IPS-NIHi11 (cell line): ENCODE data around the gene AGPAT3.

Experiments
- DNase-seq: peaks from one replicate; pipeline ENCODE4 v3.0.0; 2012; ENCODE audit warnings: mixed read lengths, low spot score

Gene AGPAT3

DNA sequence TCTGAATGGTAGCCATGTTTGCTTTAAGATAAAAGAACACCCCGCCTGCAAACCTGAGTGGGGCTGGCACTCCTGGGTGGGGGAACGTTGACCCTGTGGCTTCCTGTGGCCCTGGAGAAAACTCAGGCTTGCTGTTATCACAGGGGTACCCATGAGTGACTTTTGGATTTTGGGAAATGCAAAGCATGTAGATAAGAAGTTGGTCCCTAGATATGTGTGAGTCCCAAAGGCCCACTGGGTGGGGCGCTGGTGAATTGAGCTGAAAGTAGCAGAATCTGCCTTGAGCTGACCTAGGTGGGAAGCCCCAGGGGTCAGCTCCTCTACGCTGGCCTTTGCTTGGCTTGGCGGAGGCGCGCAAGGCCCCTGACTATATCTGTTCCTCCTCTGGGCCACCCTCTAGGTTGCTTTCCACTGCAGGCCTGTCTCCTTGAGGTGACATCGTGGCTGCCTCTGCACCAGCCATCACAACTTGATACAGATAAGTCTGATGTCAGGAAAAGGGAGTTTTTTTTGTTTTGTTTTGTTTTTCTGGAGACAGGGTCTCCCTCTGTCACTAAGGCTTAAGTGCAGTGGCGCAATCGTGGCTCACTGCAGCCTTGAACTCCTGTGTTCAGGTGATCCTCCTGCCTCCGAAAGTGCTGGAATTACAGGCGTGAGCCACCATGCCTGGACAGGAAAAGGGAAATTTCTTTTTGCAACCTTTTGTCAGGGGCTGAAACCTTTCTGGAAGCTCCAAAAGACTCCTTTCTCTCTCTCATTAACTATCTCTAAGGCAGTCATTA, 72.2 kb downstream of the AGPAT3 start:
- no peak for DNase-seq

DNA sequence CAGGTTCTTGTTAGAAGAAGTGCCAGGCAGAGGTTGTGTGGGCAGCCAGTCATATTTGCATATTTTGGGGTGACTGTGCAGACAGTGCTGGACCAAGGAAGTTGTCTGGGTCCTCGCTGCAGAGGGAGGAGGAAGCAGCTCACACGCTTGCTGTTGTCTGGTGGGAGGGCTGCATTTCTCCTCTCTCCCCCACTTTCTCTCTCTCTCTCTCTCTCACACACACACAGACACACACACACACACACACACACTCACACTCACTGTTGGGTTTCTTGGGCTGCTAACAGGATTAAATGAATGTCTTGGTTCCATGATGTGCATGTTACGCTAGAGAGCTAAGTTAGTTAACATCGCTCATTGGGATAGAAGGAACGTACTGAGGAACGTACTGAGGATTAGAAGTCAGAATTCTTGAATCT, 72.9 kb downstream of the AGPAT3 start:
- no peak for DNase-seq

DNA sequence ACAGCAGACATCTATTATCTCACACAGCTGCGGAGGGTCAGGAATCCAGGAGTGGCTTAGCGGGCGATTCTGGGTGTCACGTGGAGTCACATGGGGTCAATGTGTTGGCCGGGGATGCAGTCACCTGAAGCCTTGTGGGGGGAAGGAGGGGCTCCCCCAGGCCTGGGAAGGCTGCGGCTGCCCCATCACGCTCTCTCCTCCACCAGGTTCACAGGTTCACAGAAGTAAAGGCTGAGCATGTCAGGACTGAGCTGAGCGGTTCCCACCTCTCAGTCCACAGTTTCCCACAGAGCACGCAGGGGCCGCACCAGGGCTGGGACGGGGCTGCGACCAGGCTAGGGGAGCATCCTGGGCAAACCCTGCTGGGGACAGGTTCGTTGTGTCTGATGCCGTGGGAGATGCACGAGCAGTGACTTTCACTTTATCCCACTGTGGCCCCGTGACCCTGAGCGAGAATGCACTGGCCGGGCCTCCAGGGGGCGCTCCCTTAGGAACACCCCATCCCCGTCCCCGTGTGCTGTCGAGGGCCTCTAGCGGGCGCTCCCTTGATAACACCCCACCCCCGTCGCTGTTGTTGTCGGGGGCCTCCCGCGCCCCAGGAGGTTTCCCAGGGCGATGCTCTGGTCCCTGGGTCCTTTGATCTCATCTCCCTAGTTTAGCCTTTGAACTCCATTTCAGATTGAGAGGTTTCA, 73.9 kb downstream of the AGPAT3 start:
- peak; percentile 94 for DNase-seq

DNA sequence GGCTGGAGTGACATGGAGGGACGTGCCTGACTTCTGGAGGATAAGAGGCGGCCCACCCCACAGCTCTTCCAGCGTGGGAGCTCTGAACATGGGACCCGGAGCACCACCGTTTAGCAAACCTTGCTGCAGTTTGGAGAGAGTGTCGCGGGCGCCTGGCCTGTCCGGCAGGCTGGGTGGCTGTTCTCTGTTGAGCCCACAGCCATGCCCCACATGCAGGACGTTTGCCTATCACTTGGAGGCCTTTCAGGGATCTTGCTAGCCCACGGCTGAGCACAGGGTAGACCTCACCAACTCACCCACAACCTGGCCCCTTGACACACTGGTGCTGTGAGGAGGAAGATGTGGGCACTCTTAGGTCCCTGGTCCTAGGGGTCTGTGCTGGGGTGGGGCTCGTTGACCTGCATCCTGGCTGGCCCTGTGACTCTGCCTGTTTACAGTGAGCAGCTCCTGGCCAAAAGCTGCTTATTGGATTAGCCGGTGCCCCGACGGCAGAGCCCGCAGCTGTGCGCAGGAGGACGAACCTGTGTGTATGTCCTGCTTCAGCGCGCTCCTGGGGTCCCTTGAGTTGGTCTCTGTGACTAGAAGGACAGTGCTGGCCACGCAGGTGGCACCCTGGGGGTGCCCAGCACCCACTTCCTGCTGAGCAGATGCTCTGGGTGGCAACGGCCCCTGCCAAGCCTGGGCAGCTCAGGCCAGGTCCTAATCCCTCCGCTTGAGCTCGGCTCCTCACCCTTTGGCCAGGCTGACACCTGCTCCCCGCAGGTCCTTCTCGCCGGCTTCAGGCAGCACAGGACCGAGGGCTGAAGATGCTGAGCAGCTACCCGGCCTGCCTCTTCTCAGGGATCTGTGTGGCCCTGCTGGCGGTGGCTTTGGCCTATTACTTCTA, 74.7 kb downstream of the AGPAT3 start:
- DNase-seq = no peak

DNA sequence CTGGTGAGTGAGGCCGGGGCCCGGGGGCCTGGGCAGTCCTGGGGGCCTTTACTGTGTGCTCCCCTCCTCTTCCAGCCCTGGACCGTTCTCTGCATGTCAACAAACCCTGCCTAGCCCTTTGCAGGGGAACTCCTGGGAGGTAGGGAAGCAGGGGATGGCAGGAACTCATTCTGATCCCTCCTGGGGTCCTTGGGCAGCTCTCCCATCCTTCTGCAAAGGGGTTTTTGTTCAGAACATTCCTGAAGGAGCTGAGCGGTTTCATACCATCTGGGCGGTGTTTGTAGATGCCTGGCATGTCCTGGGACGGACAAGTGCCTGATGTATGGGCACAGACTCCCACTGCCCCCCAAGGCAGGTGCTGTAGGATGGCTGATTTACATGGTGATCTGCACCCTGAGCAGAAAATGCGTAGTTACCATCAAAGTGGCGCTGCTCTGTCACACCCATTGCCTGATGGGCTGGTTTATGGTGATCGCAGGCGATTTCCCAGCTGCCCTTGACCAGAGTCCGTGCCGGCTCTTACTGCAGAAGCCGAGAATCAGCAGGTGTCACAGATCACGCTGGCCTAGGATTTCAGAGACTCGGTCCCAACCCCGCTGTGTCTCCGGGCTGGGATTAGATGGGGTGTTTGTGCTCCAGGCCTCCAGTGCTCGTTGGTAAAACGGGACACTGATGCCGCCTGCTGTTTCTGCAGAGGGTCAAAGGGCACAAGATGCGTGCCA, 75.5 kb downstream of the AGPAT3 start:
- DNase-seq = no peak

DNA sequence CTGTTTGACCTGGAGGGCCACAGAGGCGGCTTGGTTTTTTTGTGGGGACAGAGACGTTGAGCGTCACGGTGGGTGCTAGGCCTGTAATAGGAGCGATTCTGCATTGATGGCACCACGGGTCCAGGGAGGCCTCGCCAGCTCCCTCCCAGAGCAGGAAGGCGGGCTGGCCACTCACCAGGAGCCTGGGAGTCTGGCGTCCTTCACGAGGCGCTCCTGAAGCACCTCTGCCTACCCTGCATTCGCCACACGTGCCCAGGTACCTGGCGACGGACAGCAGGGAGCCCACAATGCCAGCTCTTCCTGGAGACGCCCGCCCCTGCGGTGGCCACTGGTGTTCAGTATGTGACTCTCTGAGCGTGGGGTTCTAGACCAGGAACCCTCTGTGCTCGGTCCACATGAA, 77.2 kb downstream of the AGPAT3 start:
- DNase-seq = no peak

DNA sequence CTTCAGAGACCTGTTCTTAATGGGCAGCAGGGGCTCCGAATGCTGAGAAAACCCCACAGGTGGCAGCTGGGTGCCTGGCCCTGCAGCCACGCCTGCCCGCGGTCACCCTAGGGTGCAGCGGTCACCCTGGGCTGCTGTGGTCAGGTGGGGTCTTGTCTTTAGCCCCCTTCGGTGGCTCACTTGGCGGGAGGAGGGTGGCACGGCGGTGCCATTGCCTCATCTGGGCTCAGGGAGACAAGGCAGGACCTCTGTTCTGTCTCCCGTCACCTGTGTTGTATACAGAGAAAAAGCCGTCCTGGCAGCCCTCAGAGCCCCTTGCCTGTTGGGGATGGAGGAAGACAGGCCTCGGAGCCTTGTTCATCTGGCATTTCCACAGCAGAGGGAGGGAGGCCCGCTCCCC, 77.6 kb downstream of the AGPAT3 start:
- DNase-seq = no peak

DNA sequence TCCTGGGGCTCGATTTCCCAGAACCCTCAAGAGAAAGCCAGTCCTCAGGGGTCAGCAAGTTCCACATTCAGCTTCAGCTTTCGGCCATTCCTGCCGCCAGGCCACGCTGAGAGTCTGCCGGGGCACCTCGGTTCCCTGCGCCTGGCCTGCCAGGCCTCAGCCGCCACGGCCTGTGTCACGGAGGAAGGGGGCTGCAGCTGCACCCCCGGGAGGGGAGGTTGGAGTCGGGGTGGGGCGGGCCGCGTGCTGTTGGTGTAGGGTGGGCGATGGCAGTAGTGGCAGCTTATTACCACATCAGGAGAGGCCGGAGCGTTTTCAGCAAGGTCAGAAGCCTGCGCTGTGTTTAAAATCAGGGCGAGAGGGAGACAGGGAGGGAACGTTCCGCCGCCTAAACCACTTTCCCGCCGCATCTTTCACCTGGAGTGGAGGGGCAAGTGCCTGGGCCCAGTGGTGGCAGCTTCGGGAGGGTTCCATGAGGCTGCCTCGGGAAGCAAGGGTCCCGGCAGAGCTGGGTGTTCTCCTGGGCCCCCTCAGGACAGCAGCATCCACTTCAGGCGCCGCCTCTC, 78.6 kb downstream of the AGPAT3 start:
- DNase-seq = no peak

DNA sequence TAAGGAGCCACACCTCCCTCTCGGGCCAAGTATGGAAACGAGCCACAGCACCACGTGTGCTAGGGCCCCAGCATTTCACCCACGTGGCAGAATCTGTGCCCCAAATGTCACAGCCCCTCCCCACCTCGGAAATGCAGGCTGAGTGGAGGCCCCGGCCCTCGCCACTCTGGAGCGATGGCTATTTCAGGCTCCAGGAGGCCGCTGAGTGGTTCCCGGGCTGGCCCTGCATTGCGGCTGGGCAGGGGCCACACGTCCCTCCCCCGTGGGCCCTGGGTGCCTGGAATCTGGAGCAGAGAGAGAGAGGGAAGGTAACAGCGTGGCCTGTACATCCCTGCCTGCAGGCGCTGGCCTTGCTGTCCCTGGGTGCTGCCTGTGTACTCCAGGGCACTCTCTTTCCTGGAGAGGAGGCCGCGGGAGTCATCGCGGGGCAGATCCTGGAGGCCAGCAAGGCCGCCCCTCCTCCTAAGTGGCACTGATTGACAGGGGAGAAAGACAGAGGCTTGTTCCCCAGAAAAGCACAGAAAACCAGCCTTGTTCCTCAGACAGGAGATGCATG, 79.1 kb downstream of the AGPAT3 start:
- DNase-seq = no peak

DNA sequence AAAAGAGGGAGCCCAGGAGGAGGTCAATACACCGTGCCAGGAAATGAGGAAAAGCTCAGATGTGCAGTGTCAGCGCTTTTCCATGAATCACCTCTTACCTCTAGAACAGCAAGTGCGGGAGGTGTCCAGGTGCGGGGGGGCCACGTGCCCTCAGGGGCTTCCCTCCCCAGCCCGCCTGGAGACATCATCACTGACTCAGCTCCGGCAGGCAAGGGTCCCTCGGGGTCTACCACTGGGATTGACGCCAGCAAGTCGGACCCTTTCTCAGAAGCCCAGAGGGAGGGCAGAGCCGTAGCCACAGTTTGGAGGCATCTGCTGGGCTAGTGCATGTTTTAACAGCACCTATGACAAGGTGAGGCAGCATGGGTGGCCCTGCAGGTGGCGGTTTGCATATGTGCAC, 79.7 kb downstream of the AGPAT3 start:
- no peak for DNase-seq

DNA sequence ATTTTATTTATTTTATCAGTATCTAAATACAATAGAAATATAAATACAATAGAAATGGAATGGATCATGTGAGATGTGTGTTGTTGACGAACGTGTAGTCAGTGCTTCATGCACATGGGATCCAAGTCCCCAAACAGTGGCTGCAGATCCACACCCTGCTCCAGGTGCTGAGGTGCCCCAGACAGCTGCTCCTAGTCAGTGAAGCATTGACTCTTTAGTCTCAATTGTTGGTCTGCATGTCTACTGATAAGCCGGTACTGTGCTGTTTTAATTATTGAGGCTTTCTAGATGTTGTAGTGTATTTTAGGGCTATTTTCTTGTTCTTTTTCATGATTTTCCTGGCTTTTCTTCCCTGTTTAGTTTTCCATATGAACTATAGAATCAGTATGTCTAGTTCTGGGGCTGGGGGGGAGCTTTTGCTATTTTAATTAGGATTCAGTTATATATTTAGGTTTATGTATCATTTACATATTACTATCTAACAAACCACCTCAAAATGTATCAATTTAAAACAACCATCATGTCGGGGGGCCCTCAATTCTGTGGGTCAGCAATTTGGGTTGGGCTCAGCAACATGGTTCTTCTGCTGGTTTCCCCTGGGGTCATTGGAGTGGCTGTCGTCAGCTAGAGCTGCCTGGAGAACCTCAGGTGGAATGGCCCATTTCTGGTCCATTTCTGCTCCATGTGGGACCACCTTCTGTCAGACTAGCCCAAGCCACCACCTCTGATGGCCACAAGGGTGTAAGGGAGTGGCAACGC, 83.9 kb downstream of the AGPAT3 start:
- DNase-seq = no peak

DNA sequence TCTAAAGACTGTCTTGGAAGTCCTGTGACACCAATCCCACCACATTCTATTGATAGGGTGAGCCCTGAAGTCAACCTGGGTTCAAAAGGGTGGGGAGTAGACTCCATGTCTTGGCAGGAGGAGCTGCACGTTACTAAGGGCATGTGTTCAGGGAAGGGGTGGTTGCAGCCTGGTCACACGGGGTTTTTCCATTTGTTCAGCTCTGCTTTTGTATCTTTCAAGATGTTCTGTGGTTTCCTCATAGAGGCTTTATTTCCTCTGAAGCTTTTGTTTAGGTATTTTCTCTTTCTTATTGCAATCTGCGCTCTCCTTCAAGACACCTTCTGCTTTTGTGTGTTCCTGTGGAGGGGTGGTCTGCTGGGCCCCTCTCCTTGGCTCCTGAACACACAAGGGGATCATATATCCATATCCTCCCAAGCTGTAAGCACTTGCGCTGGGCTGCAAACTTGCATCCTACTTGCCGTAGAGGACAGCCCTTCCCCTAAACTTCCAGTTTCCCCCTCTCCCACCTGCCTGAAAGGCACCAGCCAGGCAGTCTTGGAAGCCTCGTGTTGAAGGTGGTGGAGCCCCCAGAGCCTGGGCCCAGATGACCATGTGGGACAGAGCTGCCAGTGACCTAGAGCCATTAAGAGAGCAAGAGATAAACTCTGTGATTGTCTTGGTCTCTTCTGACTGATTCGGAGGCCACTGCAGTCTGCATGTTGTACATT, 84.6 kb downstream of the AGPAT3 start:
- DNase-seq = no peak

DNA sequence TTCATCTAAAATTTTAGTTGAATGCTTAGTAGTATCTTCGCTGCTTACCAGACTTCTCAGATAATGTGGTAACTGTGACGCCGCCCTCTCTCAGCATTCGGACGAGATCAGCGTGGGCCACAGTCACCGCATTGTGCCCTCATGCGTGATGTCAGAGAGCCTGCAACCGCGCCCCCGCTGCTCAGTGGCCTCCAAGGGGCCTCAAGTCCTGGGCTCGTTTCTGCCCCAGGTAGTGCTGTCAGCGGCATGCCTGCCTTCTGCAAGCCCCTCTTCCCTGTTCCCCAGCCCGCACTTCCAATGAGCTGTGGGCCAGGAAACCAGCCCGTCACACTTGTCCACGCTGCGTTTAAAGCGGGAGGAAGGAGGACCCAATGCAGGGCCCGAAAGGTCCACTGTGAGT, 85.5 kb downstream of the AGPAT3 start:
- no peak for DNase-seq

DNA sequence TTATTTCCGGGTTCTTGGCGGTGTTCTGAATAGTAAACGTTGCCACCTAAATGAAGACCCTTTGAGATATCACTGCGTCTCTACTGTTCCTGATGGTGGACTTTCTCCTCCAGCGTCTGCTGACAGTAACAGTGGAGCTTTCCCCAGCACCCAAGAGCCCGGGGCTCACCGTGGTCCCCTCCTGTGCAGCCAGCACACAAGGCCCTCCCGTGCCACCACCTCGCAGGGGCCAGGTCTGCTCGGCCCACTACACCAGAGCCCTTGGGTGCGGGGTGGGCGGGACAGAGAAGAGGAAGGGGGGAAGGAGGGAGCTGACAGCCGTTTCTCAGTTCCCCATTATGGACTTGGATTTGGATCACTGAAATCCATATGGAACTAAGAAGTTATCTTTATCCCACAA, 85.9 kb downstream of the AGPAT3 start:
- no peak for DNase-seq

DNA sequence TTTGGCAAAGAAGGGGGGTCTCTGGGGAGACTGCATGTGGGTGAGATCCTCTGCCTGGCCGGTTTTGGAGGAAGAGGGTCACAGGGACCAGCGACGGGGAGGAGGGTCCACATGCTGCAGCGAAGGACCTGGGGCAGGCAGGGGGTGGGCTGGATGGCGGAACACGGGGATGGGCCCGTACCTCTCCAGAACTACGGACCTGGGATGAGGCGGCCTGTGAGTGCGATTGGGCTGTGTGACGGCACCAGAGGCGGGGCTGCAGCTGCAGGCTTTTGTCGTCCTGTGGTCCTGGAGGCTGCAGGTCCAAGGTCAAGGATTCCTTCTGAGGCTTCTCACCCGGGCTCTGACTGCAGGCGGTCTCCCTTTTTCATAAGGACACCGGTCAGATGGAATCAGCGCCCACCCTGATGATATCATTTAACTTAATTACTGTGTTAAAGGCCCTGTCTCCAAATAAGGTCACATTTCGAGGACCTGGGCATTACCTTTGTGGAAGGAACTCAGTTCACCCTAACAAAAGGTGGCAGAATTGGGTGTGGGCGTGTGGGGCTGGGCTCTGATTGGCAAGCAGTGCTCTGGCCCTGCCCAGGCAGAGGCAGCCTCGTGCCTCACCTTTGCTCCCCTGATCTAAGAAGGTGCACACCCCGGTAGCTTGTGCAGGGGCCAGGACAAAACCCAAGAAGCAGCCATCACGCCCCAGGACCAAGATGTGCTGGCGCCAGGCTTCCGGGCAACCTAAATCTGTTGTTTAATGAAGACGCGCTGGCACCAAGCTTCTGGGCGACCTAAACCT, 87.1 kb downstream of the AGPAT3 start:
- no peak for DNase-seq

DNA sequence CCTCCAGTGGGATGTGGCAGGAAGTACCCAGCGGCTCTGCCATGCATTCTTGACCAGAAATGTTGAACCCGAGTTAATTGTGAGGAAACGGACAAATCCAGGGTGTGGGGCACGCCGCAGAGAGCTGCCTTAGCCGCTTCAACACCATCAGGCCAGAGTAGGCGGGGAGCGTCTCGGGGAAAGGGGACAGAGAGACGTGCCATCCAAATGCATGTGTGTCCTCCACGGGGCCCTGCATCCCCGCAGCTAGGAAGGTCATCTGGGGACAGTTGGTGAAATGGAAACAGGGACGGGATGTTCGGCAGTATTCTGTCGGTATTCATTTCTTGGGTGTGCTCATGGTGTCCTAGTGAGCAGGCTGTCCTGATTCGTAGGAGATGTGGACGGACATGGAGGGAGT, 88.0 kb downstream of the AGPAT3 start:
- no peak for DNase-seq

DNA sequence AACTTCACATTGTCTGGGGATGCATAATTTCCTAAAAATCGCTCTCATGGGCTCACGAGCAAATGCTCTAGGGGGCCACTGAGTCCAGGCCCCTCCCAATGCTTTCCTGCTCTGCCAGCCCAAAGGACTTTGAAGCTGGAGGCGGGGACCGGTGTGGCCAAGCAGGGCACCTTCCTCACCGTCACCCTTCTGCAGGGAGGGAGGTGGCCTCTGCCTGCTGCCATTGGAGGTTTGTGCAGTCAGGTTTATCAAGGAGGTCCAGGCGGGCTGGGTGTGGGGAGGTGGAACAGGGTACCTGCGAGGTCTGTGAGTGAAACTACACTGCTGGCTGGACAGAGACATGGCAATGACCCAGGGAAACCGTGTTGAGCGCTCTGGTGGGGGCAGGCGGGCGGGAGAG, 89.0 kb downstream of the AGPAT3 start:
- no peak for DNase-seq

DNA sequence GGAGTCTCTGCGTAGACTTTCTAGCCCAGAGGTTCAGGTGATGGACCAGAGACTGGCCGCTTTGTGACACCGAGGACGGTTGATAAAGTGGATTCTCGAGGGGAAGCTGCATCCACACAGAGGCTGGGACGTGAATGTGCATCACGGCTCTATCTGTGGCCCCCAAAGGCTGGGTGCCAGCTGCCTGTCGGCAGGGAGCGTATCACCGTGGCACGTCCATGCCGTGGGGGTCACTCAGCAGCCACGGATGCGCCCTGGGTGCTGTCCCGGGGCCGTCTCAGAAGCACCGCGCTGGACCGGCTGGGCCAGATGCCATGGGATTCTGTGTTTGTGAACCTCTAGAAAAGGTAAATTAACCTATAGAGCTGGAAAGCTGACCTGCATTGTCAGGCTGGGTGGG, 89.9 kb downstream of the AGPAT3 start:
- no peak for DNase-seq

DNA sequence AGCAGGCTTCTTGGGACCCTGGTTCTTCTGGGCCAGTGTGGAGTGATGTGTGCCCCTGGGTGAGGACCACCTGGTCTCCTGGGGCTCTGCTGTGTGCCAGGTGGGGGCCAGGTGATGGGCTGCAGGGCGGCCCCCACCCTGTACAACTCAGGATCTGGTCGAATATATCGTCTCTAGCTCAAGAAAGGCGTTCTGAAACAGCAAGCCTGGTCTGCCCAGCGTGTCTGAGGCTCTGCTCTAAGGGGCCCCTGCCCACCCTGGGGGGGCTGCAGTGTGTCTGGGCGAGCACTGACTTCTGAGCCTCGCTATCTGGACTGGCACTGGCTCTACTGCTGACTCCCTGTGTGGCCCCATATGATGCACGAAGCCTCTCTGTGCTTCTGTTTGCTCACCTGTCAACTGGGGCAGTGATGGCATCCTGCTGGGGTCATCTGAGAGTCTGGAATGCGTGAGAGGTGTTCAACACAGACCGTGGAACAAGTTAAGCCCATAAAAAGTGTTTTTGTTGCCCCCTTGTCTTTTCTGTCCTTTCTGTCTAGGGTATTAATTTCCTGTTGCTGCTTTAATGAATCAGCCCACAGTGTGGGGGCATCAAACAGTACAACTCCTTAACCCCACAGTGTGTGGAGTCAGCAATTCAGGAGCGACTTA, 91.1 kb downstream of the AGPAT3 start:
- no peak for DNase-seq
